Mucosa of rectum (tissue), 2 donors: ENCODE data around the gene POT1.
A peak's percentile ranks its signal among the peaks of the same experiment; 100 is the strongest.

ENCODE experiments used
- H3K27ac ChIP-seq, 2 donors: one replicate each; pipeline ENCODE4 v1.7.0; 2013; ENCODE audit warnings: inconsistent platforms in 2 of 2, low read depth in 2 of 2, low read length in 2 of 2
- H3K27me3 ChIP-seq, 2 donors: one replicate each; pipeline ENCODE4 v1.7.0; 2013; ENCODE audit warnings: low read length in 2 of 2; ENCODE audit not compliant: control insufficient read depth in 2 of 2, insufficient read depth in 2 of 2
- H3K36me3 ChIP-seq, 2 donors: one replicate each; pipeline ENCODE4 v1.7.0; 2013; ENCODE audit warnings: low read length in 2 of 2; ENCODE audit not compliant: control insufficient read depth in 2 of 2, insufficient read depth in 2 of 2
- H3K4me1 ChIP-seq, 2 donors: one replicate each; pipeline ENCODE4 v1.7.0; 2013; ENCODE audit warnings: low read length in 2 of 2, mild to moderate bottlenecking in 1 of 2; ENCODE audit not compliant: control insufficient read depth in 2 of 2, insufficient read depth in 2 of 2
- H3K4me3 ChIP-seq, 2 donors: one replicate each; pipeline ENCODE4 v1.7.0; 2013; ENCODE audit warnings: low read length in 2 of 2
- H3K9ac ChIP-seq, 2 donors: one replicate each; pipeline ENCODE4 v1.7.0; 2013; ENCODE audit warnings: low read length in 2 of 2, low read depth in 1 of 2, mild to moderate bottlenecking in 1 of 2
- H3K9me3 ChIP-seq, 2 donors: one replicate each; pipeline ENCODE4 v1.7.0; 2013; ENCODE audit warnings: low read length in 2 of 2; ENCODE audit not compliant: control insufficient read depth in 2 of 2
- donor health status: healthy.
- donor health status: Normal muscosa, but diverticular disease.

Gene POT1

GRCh38 chr7:124940306-124940705, 10.7 kb upstream of the POT1 start:
- Histone ChIP-seq H3K36me3 (no peaks in the 10 kb centered on the region), H3K4me1 (no peaks in the 10 kb centered on the region), H3K27me3 (no peaks in the 10 kb centered on the region), H3K27ac (no peak overlapping the region), H3K9me3 (no peaks in the 10 kb centered on the region), H3K9ac (no peak overlapping the region), H3K4me3 (no peak overlapping the region)

- H3K36me3 ChIP-seq, result no peaks in the 10 kb centered on the region
- H3K27me3 ChIP-seq, result no peaks in the 10 kb centered on the region
- H3K27ac ChIP-seq, result no peak overlapping the region
- no peaks in the 10 kb centered on the region for H3K9me3 ChIP-seq
- H3K4me3 ChIP-seq, result no peak overlapping the region
- no peaks in the 10 kb centered on the region for H3K4me1 ChIP-seq
- H3K9ac ChIP-seq, result no peak overlapping the region
These were observed 8.5 kb upstream of the POT1 start for GRCh38 chr7:124938128-124938527.

GRCh38 chr7:124937076-124937475, 7.5 kb upstream of the POT1 start:
- Histone ChIP-seq H3K4me1 (no peaks in the 10 kb centered on the region), H3K27me3 (no peaks in the 10 kb centered on the region), H3K36me3 (no peaks in the 10 kb centered on the region), H3K9ac (no peak overlapping the region), H3K4me3 (no peak overlapping the region), H3K27ac (no peak overlapping the region), H3K9me3 (no peaks in the 10 kb centered on the region)

- no peaks in the 10 kb centered on the region for H3K4me1 ChIP-seq
- no peaks in the 10 kb centered on the region for H3K36me3 ChIP-seq
- no peaks in the 10 kb centered on the region for H3K27me3 ChIP-seq
- H3K4me3 ChIP-seq, result no peak overlapping the region
- no peak overlapping the region for H3K9ac ChIP-seq
- H3K9me3 ChIP-seq, result no peaks in the 10 kb centered on the region
- no peak overlapping the region for H3K27ac ChIP-seq
These were observed 5.2 kb upstream of the POT1 start for GRCh38 chr7:124934841-124935240.

GRCh38 chr7:124930655-124931597, 1.3 kb upstream of the POT1 start:
- no peaks in the 10 kb centered on the region for H3K36me3 ChIP-seq
- no peak overlapping the region for H3K9ac ChIP-seq
- H3K4me3 ChIP-seq, result no peak overlapping the region
- no peaks in the 10 kb centered on the region for H3K27me3 ChIP-seq
- no peak overlapping the region for H3K27ac ChIP-seq
- no peaks in the 10 kb centered on the region for H3K9me3 ChIP-seq
- peaks cover 4 to 5% of the 10 kb centered on the region in 2 donors for H3K4me1 ChIP-seq

GRCh38 chr7:124930173-124930623, 573 bp upstream of the POT1 start:
- Histone ChIP-seq H3K4me1 (peaks cover 4 to 5% of the 10 kb centered on the region in 2 donors), H3K27me3 (no peaks in the 10 kb centered on the region), H3K9me3 (no peaks in the 10 kb centered on the region), H3K36me3 (no peaks in the 10 kb centered on the region), H3K4me3 (peak overlapping the region; percentile 79 to 98), H3K9ac (peak overlapping the region in 1 of 2 donors; percentile 7), H3K27ac (peak overlapping the region; percentile 61 to 84)

GRCh38 chr7:124924906-124925305, 4.7 kb downstream of the POT1 start:
- Histone ChIP-seq H3K9me3 (no peaks in the 10 kb centered on the region), H3K27ac (no peak overlapping the region), H3K36me3 (no peaks in the 10 kb centered on the region), H3K27me3 (no peaks in the 10 kb centered on the region), H3K9ac (no peak overlapping the region), H3K4me3 (no peak overlapping the region), H3K4me1 (peaks cover 4 to 9% of the 10 kb centered on the region in 2 donors)

- Histone ChIP-seq H3K27me3 (no peaks in the 10 kb centered on the region), H3K27ac (no peak overlapping the region), H3K4me3 (no peak overlapping the region), H3K4me1 (peaks cover 0 to 3% of the 10 kb centered on the region in 2 donors), H3K9ac (no peak overlapping the region), H3K9me3 (no peaks in the 10 kb centered on the region), H3K36me3 (no peaks in the 10 kb centered on the region)
These were observed 7.4 kb downstream of the POT1 start for GRCh38 chr7:124922200-124922599.

- Histone ChIP-seq H3K27ac (no peak overlapping the region), H3K36me3 (peaks cover 0 to 4% of the 10 kb centered on the region in 2 donors), H3K4me3 (no peak overlapping the region), H3K27me3 (no peaks in the 10 kb centered on the region), H3K9ac (no peak overlapping the region), H3K9me3 (no peaks in the 10 kb centered on the region), H3K4me1 (peaks cover 0 to 3% of the 10 kb centered on the region in 2 donors)
These were observed 9.8 kb downstream of the POT1 start for GRCh38 chr7:124919841-124920240.

- peaks cover 0 to 3% of the 10 kb centered on the region in 2 donors for H3K4me1 ChIP-seq
- H3K4me3 ChIP-seq, result no peak overlapping the region
- H3K9me3 ChIP-seq, result no peaks in the 10 kb centered on the region
- H3K36me3 ChIP-seq, result peaks cover 0 to 4% of the 10 kb centered on the region in 2 donors
- no peak overlapping the region for H3K9ac ChIP-seq
- H3K27ac ChIP-seq, result no peak overlapping the region
- H3K27me3 ChIP-seq, result no peaks in the 10 kb centered on the region
These were observed 11.0 kb downstream of the POT1 start for GRCh38 chr7:124918662-124919061.
